K562 (cell line): ENCODE results near the gene DNAJC19. TPM values are rescaled to one million over a fixed set of nuclear protein-coding genes. Genes with fewer than 3 reads are reported as not detected.

Source experiments
- ARID1B ChIP-seq: fragments of 450-650 bp; IDR thresholded peaks from 2 replicates; pipeline ENCODE4 v1.6.1; 2016; ENCODE audit warnings: antibody characterized with exemption, mild to moderate bottlenecking, inconsistent platforms
- COPS2 ChIP-seq: fragments of 450-650 bp; conservative IDR thresholded peaks from 2 replicates; pipeline ENCODE4 v1.6.1; 2016; ENCODE audit warnings: mild to moderate bottlenecking, moderate library complexity
- ERF ChIP-seq: fragments of 450-650 bp; formaldehyde crosslinking; IDR thresholded peaks from 2 replicates; pipeline ENCODE4 v1.4.0; 2020; ENCODE audit warnings: mild to moderate bottlenecking, mixed read lengths
- GTF2F1 ChIP-seq: IDR thresholded peaks from 2 replicates; pipeline ENCODE4 v1.6.1; 2011; ENCODE audit warnings: low read depth, low read length, improper control_type of control experiment
- MYC ChIP-seq, 2 experiments: fragments of 250-450 bp in 1 of 2; sonication (Bioruptor Pico) in 1 of 2; IDR thresholded peaks; 2 replicates each; pipeline versions ENCODE4 v1.5.1 to v1.6.1; 2012 to 2021; ENCODE audit warnings: low read depth in 2 of 2, borderline replicate concordance in 1 of 2, improper control_type of control experiment in 1 of 2, low read length in 1 of 2, mild to moderate bottlenecking in 1 of 2, moderate library complexity in 1 of 2
- PHB ChIP-seq: fragments of 250-450 bp; sonication (Bioruptor Pico); IDR thresholded peaks from 2 replicates; pipeline ENCODE4 v1.5.0; 2021
- RAD21 ChIP-seq, 2 experiments: fragments of 250-450 bp in 1 of 2; fragments of 450-650 bp in 1 of 2; sonication (Bioruptor Pico) in 1 of 2; formaldehyde crosslinking in 1 of 2; IDR thresholded peaks in 1 of 2; conservative IDR thresholded peaks in 1 of 2; 2 replicates each; pipeline versions ENCODE4 v1.4.0 to v1.8.0; 2020 to 2022; ENCODE audit warnings: mild to moderate bottlenecking in 2 of 2, moderate library complexity in 1 of 2
- SOX6 ChIP-seq: fragments of 450-650 bp; IDR thresholded peaks from 2 replicates; pipeline ENCODE4 v1.6.1; 2014; ENCODE audit warnings: mild to moderate bottlenecking
- ZSCAN29 ChIP-seq: fragments of 450-650 bp; IDR thresholded peaks from 2 replicates; pipeline ENCODE4 v1.6.1; 2017
- polyA plus RNA-seq, 8 experiments: library from polyadenylated mRNA; depleted of rRNA in 4 of 8; stranded (reverse) in 5 of 8; unstranded in 3 of 8; fragments of >200 nt; fragmentation: Nextera tagmentation in 2 of 8; fragmentation: Illumina TruSeq in 1 of 8; extraction: Ambion mirVana in 2 of 8; extraction: Trizol in 1 of 8; gene quantifications; 2 replicates each; pipeline versions ENCODE4 v1.2.1 to v1.2.3, GENCODE V29; 2011 to 2014; ENCODE audit warnings: inconsistent platforms in 1 of 8, missing spikeins in 1 of 8
- total RNA-seq, 7 experiments: library from RNA; depleted of rRNA in 6 of 7; stranded (reverse); fragments of >200 nt in 6 of 7; fragmentation: Illumina TruSeq in 2 of 7; extraction: Trizol in 2 of 7; gene quantifications; 2 replicates each; pipeline versions ENCODE4 v1.2.1 to v1.2.3, GENCODE V29; 2011 to 2021; ENCODE audit warnings: low replicate concordance in 1 of 7
- TF ChIP-seq, protein P1 (sequence below): fragments of 250-450 bp; sonication (Bioruptor Pico); IDR thresholded peaks from 2 replicates; pipeline ENCODE4 v1.4.0; 2020; ENCODE audit warnings: mild to moderate bottlenecking
- TF ChIP-seq, protein P2 (sequence below), 2 experiments: IDR thresholded peaks; 2 replicates each; pipeline ENCODE4 v1.6.1; 2011; ENCODE audit warnings: borderline replicate concordance in 1 of 2, control low read depth in 1 of 2, low read depth in 1 of 2, low read length in 1 of 2, mild to moderate bottlenecking in 1 of 2, mixed read lengths in 1 of 2, moderate library complexity in 1 of 2; ENCODE audit not compliant: insufficient read depth in 1 of 2, insufficient read length in 1 of 2, poor library complexity in 1 of 2, severe bottlenecking in 1 of 2; ENCODE audit errors: extremely low read depth in 1 of 2
- TF ChIP-seq, protein P3 (sequence below): fragments of 450-650 bp; formaldehyde crosslinking; IDR thresholded peaks from 2 replicates; pipeline ENCODE4 v1.4.0; 2022; ENCODE audit warnings: mild to moderate bottlenecking, moderate library complexity
- TF ChIP-seq, protein P4 (sequence below): fragments of 250-450 bp; sonication (Bioruptor Pico); IDR thresholded peaks from 2 replicates; pipeline ENCODE4 v1.4.0; 2020

DNAJC19 gene
- total and polyA plus RNA-seq, 9 of the 15 experiments (the other 6 are each of a cell fraction or from before 2014, with no cell fraction given), result 55.7 to 184 (median 99.1) TPM

DNA sequence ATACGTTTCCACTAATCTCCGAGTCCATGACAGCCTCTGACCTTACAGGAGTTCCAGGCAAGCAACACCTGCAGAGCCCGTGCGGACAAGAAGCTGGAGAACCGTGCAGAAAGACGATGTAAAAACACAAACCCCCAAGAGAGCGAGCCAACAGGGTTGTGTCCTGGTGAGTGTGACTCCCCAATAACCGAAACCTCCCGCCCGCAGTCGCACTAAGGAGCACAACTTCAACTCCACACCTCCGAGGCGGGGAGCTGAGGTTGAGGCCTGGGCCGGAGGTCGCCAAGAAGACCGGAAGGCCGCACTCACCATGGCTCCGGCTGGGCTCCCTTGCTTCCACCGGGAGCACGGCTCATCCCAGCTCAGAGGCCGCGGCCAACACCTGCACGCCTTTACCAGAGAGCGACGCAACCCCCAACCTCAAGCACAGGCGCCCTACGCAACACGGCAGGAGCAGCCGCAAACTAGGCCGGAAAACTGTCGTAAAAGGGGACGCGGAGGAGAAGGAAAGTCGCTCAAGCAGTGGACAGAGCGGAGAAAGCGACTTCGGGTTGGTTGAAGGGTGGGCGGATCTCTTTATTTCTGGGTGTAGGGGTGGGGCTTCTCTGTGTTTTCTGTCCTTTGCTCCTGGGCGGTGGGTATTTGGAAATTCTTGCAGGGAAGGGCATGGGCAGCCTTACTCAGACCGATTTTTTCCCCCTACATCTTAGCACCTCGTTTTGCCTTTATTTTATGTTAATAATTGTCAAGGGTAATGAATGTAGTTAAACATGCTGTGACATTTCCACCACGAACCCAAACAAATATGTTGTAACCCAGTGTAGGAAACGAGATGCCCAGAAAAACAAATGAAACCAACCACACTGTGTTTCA lies at the start of gene DNAJC19 (continued):
- TF ChIP-seq, protein P1, sequence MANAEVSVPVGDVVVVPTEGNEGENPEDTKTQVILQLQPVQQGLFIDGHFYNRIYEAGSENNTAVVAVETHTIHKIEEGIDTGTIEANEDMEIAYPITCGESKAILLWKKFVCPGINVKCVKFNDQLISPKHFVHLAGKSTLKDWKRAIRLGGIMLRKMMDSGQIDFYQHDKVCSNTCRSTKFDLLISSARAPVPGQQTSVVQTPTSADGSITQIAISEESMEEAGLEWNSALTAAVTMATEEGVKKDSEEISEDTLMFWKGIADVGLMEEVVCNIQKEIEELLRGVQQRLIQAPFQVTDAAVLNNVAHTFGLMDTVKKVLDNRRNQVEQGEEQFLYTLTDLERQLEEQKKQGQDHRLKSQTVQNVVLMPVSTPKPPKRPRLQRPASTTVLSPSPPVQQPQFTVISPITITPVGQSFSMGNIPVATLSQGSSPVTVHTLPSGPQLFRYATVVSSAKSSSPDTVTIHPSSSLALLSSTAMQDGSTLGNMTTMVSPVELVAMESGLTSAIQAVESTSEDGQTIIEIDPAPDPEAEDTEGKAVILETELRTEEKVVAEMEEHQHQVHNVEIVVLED, result peak; percentile 62; the same call in 1 of the 2 replicates
- TF ChIP-seq COPS2 (no peak), PHB (CRISPR knock-in tag) (no peak), MYC (IDR thresholded peaks at IDR 0.05; ENCODE audit: low read depth, low read length) (peak; percentile 85; the same call in 1 of the 2 replicates), MYC (CRISPR knock-in tag; IDR thresholded peaks at IDR 0.05; ENCODE audit: borderline replicate concordance, low read depth) (no peak), SOX6 (no peak), ZSCAN29 (no peak), RAD21 (CRISPR knock-in tag; conservative IDR thresholded peaks at IDR 0.05 in 1 of 2, IDR thresholded peaks at IDR 0.05 in 1 of 2) (no peak), ERF (CRISPR knock-in tag) (peak; percentile 51; the same call in 1 of the 2 replicates), ARID1B (no peak), GTF2F1 (no peak)
- TF ChIP-seq, protein P2, sequence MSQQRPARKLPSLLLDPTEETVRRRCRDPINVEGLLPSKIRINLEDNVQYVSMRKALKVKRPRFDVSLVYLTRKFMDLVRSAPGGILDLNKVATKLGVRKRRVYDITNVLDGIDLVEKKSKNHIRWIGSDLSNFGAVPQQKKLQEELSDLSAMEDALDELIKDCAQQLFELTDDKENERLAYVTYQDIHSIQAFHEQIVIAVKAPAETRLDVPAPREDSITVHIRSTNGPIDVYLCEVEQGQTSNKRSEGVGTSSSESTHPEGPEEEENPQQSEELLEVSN (IDR thresholded peaks at IDR 0.05; ENCODE audit: borderline replicate concordance in 1 of 2, extremely low read depth in 1 of 2, insufficient read depth in 1 of 2, insufficient read length in 1 of 2, low read depth in 1 of 2, low read length in 1 of 2, poor library complexity in 1 of 2, severe bottlenecking in 1 of 2), result peak in 1 of 2 experiments; percentile 12
- TF ChIP-seq, protein P3, sequence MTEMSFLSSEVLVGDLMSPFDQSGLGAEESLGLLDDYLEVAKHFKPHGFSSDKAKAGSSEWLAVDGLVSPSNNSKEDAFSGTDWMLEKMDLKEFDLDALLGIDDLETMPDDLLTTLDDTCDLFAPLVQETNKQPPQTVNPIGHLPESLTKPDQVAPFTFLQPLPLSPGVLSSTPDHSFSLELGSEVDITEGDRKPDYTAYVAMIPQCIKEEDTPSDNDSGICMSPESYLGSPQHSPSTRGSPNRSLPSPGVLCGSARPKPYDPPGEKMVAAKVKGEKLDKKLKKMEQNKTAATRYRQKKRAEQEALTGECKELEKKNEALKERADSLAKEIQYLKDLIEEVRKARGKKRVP (CRISPR knock-in tag), result peak; percentile 58; the same call in 1 of the 2 replicates
- TF ChIP-seq, protein P4, sequence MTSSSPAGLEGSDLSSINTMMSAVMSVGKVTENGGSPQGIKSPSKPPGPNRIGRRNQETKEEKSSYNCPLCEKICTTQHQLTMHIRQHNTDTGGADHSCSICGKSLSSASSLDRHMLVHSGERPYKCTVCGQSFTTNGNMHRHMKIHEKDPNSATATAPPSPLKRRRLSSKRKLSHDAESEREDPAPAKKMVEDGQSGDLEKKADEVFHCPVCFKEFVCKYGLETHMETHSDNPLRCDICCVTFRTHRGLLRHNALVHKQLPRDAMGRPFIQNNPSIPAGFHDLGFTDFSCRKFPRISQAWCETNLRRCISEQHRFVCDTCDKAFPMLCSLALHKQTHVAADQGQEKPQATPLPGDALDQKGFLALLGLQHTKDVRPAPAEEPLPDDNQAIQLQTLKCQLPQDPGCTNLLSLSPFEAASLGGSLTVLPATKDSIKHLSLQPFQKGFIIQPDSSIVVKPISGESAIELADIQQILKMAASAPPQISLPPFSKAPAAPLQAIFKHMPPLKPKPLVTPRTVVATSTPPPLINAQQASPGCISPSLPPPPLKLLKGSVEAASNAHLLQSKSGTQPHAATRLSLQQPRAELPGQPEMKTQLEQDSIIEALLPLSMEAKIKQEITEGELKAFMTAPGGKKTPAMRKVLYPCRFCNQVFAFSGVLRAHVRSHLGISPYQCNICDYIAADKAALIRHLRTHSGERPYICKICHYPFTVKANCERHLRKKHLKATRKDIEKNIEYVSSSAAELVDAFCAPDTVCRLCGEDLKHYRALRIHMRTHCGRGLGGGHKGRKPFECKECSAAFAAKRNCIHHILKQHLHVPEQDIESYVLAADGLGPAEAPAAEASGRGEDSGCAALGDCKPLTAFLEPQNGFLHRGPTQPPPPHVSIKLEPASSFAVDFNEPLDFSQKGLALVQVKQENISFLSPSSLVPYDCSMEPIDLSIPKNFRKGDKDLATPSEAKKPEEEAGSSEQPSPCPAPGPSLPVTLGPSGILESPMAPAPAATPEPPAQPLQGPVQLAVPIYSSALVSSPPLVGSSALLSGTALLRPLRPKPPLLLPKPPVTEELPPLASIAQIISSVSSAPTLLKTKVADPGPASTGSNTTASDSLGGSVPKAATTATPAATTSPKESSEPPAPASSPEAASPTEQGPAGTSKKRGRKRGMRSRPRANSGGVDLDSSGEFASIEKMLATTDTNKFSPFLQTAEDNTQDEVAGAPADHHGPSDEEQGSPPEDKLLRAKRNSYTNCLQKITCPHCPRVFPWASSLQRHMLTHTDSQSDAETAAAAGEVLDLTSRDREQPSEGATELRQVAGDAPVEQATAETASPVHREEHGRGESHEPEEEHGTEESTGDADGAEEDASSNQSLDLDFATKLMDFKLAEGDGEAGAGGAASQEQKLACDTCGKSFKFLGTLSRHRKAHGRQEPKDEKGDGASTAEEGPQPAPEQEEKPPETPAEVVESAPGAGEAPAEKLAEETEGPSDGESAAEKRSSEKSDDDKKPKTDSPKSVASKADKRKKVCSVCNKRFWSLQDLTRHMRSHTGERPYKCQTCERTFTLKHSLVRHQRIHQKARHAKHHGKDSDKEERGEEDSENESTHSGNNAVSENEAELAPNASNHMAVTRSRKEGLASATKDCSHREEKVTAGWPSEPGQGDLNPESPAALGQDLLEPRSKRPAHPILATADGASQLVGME (CRISPR knock-in tag), result no peak
